ENCODE data around the gene SCGB1D4. TPM values are rescaled to one million over a fixed set of nuclear protein-coding genes. Genes with fewer than 3 reads are reported as not detected.

Gene SCGB1D4
- total RNA-seq: not detected

GRCh38 chr11:62298975-62299374 is at the start of gene SCGB1D4:
SCGB1D4 (minus strand) TSS chr11:62299075; CDS start chr11:62299010, 65 bp downstream.
- no peak for TF ChIP-seq CTCF (IDR thresholded peaks at IDR 0.05; ENCODE audit: low read depth)

- no peak for TF ChIP-seq CTCF (IDR thresholded peaks at IDR 0.05; ENCODE audit: low read depth)
Observed at GRCh38 chr11:62345861-62346260, 47.0 kb upstream of the SCGB1D4 start.

GRCh38 chr11:62344210-62344609 is 45.3 kb upstream of the SCGB1D4 start:
- no peak for TF ChIP-seq CTCF (IDR thresholded peaks at IDR 0.05; ENCODE audit: low read depth)

- no peak for TF ChIP-seq CTCF (IDR thresholded peaks at IDR 0.05; ENCODE audit: low read depth)
Observed at GRCh38 chr11:62341588-62341987, 42.7 kb upstream of the SCGB1D4 start.

- TF ChIP-seq CTCF (IDR thresholded peaks at IDR 0.05; ENCODE audit: low read depth): no peak
Observed at GRCh38 chr11:62340269-62340901, 41.5 kb upstream of the SCGB1D4 start.

GRCh38 chr11:62338218-62338617 is 39.3 kb upstream of the SCGB1D4 start:
- TF ChIP-seq CTCF (IDR thresholded peaks at IDR 0.05; ENCODE audit: low read depth): no peak

GRCh38 chr11:62337303-62338181 is 38.7 kb upstream of the SCGB1D4 start, which contains the start of gene ASRGL1:
ASRGL1 (plus strand) TSS chr11:62337448; CDS start chr11:62337978, 530 bp downstream.
- TF ChIP-seq CTCF (IDR thresholded peaks at IDR 0.05; ENCODE audit: low read depth): no peak
